Activated naive CD4-positive, alpha-beta T cell treated with anti-CD3 and anti-CD28 coated beads, Interleukin-2, amount 50 U/mL, for 16 hours (primary cell): ENCODE results near the gene NNMT.

Source experiments
- DNase-seq: peaks from one replicate; pipeline ENCODE4 v3.0.0-alpha.2; 2020

Gene NNMT

DNA sequence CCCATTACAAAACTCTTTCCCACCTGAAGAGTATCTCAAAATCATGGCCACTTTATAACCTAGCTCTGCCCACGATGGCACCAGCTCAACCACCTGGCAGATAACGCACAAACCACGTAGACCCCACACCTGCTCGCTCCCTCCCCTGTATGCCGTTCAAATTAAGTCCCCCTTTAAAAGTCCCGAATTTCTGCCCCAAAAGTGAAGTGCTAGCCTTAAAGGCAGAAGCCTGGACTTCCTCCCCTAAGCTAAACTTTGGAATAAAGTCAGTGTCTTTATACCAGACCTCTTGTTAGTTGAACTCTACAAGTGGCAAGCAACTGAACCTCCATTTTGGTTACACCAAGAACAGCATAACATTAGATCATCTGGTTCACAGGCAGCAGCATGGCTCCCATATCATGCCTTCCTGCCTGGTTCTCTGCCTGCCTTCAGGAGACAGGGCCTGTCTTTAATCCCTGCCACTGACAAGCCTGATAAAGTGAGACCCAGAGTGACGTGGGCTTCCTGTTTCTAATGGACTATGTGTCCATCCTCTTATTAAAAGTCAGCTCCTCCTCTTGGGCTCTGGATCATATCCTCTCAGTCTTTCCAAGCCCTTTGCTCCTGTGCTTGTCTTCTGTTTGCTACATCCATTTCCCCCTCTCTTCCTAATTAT lies 32.6 kb upstream of the NNMT start:
- DNase-seq, result no peak

DNA sequence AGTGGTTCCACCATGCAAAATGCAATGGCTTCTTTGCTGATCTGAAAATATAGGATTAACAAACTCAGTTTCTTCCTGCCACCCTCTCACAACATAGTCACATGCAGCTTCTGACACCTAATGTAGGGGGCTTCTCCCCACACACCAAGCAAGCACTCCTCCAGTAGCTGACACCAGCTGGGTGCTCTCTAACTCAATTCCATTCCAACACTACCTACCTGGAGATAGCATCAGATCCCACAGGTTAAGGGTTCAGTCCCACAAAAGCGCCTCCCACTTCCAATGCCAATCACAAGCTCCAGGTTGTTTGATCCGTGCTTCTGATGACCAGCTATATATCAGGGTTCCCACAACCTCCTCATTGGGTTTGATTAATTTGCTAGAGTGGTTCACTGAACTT lies 31.8 kb upstream of the NNMT start:
- DNase-seq, result no peak

DNA sequence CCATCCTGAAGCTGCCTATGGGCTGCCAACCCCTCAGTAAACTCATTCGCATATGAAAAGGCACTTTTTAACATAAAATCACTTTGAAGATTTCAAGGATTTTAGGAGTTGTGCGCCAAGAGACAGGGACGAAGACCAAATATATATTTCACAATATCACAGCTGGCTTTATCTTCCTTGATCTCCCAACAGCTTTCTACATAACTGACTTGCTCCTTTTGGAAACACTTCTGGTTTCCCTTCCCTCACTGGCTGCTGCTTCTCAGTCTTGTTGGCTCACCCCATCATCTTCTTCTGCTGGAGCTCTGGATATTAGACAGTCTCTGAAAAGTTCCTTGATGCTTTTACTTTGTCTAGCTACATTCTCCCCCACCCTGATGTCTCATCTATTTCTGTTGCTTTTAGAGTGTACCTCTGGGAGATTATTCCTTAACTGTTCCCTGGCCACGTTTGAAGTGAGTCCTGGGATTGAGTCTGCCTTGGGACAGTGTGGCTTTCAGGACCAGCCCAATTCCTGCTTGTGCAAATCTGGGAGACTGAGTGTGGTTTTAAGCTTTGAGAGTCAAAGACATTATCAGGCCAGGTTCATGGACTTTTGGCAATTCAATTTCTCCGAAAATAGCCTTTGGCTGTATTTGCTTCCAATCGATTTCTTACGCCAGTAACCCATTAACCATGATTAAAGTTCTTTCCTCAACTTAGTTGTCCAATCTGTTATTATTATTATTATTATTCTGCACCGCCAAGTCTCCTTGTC lies 30.9 kb upstream of the NNMT start:
- DNase-seq, result no peak

DNA sequence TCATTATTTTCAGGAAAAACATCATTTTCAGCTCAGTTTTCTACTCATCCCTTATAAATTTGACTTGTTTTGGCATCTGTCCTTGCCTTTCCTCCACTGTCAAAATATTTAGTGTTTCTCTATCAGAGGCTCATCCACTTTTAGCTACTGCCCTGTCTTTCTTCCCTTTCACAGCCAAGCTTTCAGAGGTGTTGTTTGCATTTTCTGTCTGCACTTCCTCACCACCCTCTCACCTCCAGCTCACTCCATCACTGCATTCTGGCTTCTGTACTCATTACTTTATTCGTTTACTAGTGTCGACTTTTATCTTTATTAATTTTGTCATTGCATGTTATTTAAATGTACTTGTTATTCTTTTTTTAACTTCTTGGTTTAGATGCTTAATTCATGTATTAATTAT lies 26.7 kb upstream of the NNMT start:
- DNase-seq, result no peak

DNA sequence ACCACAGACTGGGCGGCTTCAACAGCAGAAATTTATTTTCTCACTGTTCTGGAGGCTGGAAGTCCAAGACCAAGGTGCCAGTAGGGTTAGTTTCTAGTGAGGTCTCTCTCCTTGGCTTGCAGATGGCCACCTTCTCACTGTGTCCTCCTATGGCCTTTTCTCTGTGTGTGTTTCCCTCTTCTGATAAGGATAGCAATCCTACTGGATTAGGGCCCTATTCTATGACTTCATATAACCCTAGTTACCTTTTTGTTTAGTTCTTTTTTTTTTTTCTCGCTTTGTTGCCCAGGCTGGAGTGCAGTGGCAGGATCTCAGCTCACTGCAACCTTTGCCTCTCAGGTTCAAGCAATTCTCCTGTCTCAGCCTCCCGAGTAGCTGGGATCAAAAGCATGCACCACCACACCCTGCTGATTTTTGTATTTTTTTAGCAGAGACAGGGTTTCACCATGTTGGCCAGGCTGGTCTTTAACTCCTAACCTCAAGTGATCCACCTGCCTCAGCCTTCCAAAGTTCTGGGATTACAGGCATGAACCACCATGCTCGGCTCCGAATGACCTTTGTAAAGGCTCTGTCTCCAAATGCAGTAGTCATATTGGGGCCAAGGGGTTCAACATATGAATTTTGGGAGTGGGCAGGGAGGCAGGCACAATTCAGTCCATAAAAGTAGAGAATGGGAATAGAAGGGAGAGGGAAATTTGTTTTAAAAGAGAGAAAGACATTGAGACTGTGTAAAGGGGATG lies 25.5 kb upstream of the NNMT start:
- no peak for DNase-seq

DNA sequence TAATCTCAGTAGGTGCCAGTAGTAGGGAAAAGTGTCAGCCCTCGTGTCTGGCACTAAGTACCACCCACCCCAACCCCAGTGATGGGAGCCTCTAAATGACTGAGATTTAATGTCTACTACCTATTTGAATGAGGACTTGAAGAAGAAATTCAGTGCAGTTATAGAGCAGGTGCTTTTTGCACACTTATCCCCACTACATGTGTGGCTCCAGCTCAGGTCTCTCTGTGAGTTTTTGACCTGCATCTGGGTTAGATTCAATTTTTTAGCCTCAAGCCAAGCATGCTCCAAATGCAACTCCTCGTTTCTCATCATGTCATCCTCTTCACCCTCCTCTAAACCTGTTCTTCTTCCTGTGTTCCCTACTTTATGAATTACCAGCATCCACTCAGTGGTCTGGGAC lies 24.9 kb upstream of the NNMT start:
- DNase-seq, result no peak

DNA sequence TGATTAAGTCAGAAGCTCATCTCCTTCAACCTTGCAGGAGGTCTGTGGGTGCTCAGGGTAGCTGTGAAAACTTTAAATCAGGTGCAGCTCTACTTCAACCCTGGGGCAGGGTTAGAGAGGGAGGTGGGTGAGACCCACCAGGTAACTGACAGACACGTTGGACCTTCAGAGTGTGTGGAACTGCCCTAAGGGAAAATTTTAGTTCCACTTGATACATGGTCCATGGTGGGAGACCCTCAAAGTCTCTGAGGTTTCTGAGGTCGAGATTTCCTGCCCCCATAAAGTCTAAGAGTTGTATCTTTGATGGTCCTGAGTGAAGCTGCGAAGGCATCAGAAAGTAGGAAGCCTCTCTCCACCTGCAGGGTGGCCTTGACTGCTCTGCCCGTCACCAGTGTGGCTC lies 23.9 kb upstream of the NNMT start:
- DNase-seq, result no peak

DNA sequence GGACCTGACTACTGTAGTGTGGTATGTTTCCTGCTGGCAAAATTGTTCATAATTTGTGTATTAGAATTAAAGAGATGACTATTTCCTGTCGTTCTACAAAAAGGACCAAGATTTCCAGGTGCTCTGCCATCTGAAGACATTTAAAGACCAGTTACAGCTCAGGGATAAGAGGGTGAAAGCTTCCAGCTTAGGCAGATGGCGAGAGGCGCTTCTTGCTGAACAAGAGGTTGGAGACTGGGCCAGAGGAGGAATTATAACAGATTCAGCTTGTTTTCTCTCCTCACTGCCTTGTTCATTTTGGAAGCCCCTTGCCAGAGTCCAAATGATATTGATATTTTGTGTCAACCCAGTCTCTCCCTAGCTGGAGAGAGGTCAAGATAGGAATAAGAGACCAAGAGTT lies 23.1 kb upstream of the NNMT start:
- DNase-seq, result no peak

DNA sequence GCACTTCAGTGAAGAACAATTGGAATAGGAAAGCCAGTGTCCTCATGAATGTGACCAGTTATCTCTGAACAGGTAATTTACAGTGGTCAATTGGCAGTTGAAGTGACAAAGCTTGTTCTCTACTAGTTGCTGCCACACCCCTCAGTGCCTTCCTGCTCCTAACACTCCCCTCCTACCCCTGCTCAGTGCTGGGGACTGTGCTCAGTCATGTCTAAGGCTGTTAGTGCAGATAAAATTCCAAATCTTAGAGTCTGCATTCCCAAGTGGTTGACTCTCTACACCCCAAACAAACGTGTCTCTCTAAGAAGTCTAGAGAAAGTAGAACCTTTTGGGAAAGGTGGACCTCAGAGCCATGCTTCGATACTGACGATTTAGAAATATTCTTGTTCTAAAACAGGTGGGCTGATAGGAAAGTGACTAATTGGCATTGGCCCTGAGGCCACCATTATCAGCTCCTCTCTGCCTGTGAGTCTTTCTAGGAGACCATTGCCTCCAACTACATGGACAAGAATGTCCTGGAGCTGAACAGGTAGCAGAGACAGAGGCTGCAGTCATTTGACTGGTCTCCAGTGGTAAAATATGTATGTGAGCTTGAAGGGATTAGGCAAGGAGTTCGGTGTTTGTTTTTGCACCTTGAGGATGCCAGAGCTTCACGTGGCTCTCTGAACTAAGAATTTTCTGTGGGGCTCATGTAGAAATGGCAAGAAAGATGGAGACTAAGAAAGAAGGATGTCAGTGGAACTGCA lies 22.1 kb upstream of the NNMT start:
- no peak for DNase-seq

DNA sequence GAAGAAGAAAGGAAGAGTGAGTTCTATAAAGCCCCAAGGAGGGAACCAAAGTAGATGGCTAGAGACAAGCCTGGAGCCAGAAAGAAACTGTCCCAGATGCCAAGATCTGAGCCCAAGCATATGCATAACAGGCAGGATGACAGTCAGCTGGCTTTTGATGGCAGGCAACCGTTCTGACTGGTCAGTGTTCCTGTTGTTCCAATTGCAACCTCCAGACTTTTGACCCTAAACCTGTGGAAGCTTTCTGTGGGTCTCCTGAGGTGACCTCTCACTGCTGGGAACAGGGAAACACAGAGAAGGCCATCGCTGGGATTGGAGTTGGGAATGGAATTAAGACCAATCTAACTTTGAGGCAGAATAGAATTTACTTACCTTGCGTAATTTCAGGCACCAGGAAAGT lies 21.6 kb upstream of the NNMT start:
- DNase-seq, result no peak

DNA sequence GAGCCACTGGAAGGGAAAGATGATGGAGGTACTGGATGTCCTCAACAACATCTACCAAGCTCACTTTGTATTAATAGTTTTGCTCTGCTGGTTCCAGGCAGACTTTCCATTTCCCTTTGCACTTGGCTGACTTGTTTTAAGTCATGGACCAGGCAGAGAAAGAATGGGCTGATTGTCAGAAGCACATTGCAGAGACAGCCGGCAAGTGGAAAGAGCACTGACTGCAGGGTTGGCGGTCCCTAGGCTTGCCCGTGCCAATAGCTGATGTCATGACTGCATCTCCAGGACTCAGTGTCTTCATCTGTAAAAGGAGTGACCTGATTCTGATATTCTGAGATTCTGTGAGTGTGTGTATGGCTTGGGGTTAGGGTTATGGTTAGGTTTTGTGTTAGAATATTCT lies 20.9 kb upstream of the NNMT start:
- no peak for DNase-seq

DNA sequence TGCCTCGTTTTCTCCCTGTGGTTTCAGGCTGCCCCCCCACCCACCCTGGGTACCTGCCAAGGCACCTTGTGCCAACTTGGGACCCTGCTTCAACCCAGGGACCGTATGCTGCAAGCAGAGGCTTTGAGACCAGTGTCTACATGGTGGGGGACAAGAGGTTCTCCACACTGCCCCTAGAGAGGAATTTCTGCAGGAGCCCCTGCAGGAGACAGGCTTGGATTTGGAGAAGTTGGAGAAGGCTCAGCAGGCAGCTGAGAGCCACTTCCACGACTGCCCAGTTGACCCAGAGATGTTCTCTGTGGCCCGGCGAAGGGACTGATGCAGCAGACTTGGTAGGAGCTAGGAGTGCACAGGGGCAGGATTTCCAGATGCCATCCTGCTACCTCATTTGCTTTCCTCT lies 20.1 kb upstream of the NNMT start:
- no peak for DNase-seq

DNA sequence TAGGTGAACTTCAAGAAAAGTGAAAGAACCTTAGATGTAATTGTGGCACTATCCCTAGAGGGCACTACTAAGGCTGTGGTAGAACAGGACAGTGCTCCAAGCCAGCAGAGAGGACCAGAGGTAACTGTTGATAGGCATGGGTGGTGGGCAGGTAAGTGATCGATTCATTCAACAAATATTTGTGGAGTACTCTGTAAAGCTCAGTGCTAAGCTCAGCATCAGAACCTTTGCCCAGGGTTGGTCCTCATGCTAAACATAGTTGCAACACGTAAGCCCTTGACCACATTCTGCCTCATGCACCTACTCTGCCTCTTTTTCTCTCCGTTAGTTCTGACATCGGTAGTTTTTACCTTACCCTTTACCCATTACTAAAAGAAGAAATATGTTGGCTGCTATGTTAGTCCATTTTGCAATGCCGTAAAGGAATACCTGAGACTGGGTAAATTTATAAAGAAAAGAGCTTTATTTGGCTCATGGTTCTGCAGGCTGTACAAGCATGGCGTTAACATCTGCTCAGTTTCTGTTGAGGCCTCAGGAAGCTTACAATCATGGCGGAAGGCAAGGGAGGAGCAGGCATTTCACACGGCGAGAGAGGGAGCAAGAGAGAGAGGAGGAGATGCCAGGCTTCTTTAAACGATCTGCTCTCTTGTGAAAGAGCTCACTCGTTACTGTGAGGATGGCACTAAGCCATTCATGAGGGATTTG lies 18.4 kb upstream of the NNMT start:
- DNase-seq, result no peak

DNA sequence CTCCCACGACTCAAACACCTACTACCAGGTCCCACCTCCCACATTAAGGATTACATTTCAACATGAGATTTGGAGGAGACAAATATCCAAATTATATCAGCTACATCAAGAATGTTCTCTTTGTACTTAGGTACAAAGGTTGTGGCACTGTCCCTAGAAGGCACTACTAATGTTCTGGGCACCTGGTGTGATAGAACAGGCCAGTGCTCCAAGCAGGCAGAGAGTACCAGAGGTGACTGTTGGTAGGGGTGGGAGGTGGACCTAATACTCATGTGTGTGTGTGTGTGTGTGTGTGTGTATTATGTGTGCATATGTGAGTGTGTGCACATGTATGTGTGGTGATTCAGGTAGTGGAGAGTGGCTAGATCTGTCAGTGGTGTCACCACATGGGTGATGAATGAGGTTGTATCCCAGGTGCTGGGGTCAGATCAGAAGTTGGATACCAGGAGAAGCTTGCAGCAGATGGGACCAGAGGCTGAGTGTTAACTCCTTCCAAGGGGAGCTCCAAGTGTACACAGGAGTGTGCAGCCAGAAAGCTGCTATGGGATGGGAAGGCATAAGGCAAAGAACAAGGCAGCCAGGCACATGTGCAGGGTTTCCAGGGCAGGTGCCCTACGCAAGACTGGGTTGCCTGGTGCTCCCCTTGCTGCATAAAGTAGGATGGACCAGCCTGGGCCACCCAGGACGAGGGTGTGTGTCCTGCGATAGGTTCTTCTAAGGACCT lies 17.7 kb upstream of the NNMT start:
- no peak for DNase-seq

DNA sequence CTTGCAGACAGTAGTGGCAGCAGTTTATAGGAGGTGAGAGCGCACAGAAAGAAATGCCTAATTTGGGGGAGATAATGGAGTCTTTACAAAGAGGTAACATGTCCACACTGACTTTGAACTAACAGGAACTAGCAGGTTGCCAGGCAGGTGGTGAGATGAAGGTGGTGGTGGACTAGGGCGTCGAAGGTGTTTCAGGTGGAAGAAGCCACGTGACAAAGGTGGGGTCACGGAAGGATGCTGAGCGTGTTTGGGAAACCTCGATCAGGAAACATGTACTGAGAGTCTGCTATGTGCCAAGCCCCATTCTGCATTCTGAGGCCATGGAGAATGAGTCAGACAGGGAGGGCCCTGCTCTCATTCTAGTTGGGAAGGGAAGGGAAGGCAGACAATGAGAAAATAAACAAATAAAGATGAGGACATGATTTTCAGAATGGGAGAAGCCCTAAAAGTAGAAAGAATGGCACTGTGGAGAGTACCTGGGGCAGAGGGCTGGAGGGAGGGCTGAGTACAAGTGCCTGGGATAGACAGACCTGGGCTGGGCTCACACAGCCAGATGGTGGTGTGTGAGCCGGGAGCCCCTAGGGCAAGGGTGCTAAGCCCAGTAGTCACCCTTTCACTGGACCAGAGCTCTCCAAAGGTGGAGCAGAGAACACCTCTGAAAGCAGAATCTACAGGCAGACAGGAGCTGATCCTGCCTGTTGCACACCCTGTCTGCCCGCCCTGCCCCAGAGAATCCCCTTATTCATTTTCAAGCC lies 16.2 kb upstream of the NNMT start:
- DNase-seq, result no peak

DNA sequence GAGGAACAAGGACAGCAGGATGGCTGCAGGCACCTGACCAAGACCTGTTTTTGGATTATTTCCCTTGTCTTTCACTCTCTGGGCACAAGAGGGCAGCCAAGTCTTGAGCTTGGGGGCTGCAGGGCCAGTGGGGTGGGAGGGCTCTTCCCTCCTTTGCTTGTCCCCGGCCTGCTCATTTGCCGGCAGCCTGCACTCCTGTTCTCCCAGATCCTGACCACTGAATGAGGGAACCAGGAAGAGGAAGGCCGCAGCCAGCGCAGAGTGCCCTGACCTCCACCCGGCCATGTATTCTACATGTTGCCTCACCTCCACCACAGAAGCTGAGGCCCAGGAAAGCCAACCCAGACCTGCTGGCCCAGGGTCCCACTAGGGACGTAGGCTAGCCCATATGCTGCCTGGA lies 15.5 kb upstream of the NNMT start:
- DNase-seq, result no peak

DNA sequence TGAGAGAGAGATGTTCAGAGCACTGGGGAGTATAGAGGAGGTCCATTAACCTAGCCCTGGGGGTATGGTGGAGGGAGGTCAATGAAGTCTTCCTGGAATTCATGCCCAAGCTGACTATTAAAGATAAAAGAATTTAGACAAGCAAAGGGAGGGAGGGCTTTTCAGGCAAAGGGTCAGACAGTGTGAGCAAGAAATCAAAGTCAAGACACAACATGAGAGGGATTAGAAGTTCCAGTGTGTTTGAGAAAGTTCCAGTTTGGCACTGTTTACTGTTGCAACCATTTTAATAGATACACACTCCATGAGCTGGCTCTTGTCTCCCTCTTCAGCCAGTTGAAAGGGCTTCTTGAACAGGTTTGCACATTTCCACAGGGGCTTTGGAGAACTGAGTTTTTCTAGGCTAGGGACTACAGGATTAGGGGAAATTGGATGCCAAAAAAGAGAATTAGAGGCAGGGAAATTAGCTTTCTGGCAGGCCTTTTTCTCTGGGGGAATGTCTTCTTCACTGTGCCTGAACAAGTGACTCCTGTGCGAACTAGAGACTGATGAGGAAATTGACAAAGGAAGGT lies 14.7 kb upstream of the NNMT start:
- no peak for DNase-seq

DNA sequence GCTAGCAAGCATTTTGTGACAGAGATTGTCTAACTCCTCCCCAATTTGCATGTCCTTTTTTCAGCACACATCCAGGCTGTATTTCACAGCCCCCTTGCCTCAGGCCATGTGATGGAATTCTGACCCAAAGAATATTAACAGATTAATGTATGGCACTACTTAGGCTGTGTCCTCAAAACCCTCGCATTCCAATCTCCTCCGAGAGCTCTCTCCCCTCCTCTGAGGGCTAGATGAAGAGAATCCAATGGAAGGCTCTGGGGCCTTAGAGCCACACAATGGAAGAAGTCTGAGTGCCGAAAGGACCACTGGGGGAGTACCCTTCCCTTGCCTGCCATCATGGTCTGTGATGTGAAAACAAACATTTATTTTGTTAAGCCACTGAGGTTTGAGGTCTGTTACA lies 13.7 kb upstream of the NNMT start:
- no peak for DNase-seq

DNA sequence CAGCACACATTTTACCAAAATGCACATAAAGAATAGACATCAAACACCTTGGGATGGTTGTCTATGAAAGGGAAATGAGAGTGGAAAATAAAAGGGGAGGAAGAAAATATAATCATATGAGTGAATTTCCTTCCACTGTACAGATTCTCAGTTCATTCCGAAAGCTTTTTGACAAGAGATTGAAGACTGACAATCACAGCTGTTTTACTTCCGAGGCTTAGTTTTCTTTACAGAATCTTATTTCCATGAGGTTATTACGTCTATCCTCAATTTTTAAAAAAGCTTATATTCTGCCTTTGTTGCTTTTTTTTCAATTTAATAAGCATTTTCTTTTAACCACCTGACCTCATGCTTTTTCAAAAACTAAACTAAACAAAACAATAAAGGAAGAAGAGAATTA lies 12.8 kb upstream of the NNMT start:
- DNase-seq, result no peak

DNA sequence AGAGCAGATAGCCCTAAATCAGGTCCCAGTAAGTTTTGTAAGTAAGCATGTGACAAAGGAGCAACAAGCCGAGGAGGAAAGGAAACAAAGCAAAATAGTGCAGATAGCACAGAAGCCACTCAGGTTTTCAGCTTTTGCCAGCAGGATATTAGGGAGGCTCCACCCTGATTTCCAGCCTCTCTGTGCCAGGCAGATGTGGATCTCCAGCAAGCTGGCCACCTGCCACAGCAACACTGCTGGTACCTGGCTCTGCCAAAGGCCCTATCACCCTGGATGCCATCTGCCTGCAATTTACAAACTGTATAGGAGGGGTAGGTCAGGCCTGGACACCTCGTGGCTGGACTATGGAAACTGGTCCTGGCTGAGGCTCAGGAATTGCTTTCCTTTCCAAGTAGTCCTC lies 12.2 kb upstream of the NNMT start:
- no peak for DNase-seq

DNA sequence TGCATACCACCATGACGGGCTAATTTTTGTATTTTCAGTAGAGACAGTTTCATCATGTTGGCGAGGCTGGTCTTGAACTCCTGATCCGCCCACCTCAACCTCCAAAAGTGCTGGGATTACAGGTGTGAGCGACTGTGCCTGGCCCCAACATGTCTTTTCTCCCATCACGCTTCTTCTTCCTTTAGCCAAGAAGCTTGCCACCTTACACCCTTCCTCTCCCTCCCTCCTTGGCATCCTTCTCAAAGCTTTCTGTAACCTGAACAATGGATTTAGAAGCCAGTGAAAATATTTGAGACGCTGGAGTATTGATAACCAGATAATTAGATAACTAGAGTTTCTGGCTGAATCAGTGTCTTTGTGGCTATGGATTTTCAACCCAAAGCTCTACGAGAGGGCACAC lies 11.3 kb upstream of the NNMT start:
- DNase-seq, result no peak
